ENCODE data around the gene PRDM16.

DNA sequence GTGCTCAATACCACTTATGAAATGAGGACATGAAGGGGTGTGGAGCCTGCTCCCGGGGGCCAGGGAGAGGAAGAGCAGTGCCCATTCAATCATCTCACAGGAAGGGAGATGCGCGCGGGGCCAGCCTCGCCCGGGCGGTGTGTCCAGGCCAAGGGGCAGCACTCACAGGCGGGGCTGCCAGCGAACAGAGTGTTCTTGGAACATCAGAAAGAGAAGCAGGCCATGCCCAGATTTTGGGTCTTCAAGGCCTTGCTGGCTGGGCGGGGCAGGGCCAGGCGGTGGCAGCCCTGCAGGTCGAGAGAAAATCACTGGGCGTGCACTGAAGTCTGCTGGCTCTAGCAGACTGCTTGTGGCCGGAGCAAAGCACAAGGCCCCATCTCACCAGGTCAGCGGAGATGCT lies 168.6 kb downstream of the PRDM16 start:
- TF ChIP-seq, protein P1, sequence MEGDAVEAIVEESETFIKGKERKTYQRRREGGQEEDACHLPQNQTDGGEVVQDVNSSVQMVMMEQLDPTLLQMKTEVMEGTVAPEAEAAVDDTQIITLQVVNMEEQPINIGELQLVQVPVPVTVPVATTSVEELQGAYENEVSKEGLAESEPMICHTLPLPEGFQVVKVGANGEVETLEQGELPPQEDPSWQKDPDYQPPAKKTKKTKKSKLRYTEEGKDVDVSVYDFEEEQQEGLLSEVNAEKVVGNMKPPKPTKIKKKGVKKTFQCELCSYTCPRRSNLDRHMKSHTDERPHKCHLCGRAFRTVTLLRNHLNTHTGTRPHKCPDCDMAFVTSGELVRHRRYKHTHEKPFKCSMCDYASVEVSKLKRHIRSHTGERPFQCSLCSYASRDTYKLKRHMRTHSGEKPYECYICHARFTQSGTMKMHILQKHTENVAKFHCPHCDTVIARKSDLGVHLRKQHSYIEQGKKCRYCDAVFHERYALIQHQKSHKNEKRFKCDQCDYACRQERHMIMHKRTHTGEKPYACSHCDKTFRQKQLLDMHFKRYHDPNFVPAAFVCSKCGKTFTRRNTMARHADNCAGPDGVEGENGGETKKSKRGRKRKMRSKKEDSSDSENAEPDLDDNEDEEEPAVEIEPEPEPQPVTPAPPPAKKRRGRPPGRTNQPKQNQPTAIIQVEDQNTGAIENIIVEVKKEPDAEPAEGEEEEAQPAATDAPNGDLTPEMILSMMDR (conservative IDR thresholded peaks at IDR 0.05), result no peak
- no peak for TF ChIP-seq ZFX (IDR thresholded peaks at IDR 0.05)

Data from C4-2B (cell line).